GM21529 (cell line): ENCODE data around the gene RIBC2.

ENCODE experiments used
- ATAC-seq: cut with Tn5 transposase; IDR thresholded peaks from one replicate; pipeline ENCODE4 v1.9.1; 2021; ENCODE audit not compliant: unreplicated experiment

RIBC2 gene

GRCh38 chr22:45472426-45472825 lies 58.9 kb downstream of the RIBC2 start:
- ATAC-seq = no peak

GRCh38 chr22:45473626-45474237 lies 60.2 kb downstream of the RIBC2 start:
- ATAC-seq = no peak

GRCh38 chr22:45475063-45475747 lies 61.7 kb downstream of the RIBC2 start:
- ATAC-seq = no peak

GRCh38 chr22:45475851-45476514 lies 62.5 kb downstream of the RIBC2 start:
- ATAC-seq = no peak

DNA sequence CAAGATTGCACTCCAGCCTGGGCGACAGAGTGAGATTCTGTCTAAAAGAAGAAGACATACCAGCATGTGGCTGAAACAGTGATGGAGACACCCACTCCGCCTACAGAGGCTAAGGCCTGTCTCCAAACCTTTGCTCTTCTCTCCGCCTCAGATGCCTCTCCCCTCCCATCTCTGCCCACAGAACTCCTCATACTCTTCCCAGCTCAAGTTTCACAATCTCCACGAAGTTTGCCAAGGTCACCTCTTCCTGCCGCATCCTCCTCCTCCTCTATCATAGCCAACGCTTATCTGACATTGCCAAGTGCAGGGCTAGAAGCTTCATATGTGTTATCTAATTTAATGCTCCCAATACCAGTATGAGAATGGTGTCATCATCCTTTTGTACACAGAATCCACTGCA lies 63.3 kb downstream of the RIBC2 start:
- ATAC-seq = no peak

- ATAC-seq = no peak
Observed at GRCh38 chr22:45477366-45478107, 64.0 kb downstream of the RIBC2 start.

GRCh38 chr22:45478108-45478771 lies 64.7 kb downstream of the RIBC2 start:
- ATAC-seq = no peak

DNA sequence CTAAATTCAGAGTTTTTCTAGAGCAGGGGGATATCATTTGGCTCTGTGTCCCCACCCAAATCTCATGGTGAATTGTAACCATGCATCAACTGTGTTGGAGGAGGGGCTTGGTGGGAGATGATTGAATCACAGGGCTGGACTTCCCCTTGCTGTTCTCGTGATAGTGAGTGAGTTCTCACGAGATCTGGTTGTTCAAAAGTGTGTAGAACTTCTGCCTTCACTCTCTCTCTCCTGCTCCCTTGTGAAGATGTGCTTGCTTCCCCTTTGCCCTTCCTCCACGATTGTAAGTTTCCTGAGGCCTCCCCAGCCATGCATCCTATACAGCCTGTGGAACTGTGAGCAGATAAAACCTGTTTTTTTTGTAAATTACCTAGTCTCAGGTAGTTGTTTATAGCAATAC lies 67.2 kb downstream of the RIBC2 start:
- ATAC-seq = no peak

GRCh38 chr22:45481661-45482060 lies 68.2 kb downstream of the RIBC2 start:
- no peak for ATAC-seq
